ENCODE results near the gene LTBP4.
A peak's percentile ranks its signal among the peaks of the same experiment; 100 is the strongest.
"Not testable (repeated sequence)": the region's sequence is repeated elsewhere in the genome, so short reads cannot be mapped to it uniquely, and the experiment has no call there.

The LTBP4 gene

GRCh38 chr19:40621966-40622772 is 21.0 kb downstream of the LTBP4 start:
- intact Hi-C loops (cut with DNase I) = no loop called here
- peak in 9 of 42 donors; percentile 38 to 75 (median 59) for DNase-seq

GRCh38 chr19:40622773-40623075 is 21.6 kb downstream of the LTBP4 start:
- DNase-seq = no peak

GRCh38 chr19:40623403-40624251 is 22.5 kb downstream of the LTBP4 start:
- DNase-seq = no peak
- intact Hi-C loops (cut with DNase I) = no loop called here

More at GRCh38 chr19:40622773-40623075, 21.6 kb downstream of the LTBP4 start:
- intact Hi-C loops (cut with DNase I) = no loop called here

- DNase-seq; intact Hi-C loops (cut with DNase I): not testable (repeated sequence)
Measured at GRCh38 chr19:40624369-40625153, 23.4 kb downstream of the LTBP4 start.

- intact Hi-C loops (cut with DNase I) = no loop called here
- no peak for DNase-seq
Measured at GRCh38 chr19:40625406-40626120, 24.4 kb downstream of the LTBP4 start.

- no peak for DNase-seq
- intact Hi-C loops (cut with DNase I) = no loop called here
Measured at GRCh38 chr19:40626918-40627317, 25.7 kb downstream of the LTBP4 start.

GRCh38 chr19:40627486-40628279 is 26.5 kb downstream of the LTBP4 start:
- intact Hi-C loops (cut with DNase I) = no loop called here
- no peak for DNase-seq

GRCh38 chr19:40629346-40629745 is 28.2 kb downstream of the LTBP4 start:
- intact Hi-C loops (cut with DNase I) = no loop called here

GRCh38 chr19:40630571-40631160 is 29.5 kb downstream of the LTBP4 start:
- intact Hi-C loops (cut with DNase I) = no loop called here
- no peak for DNase-seq

More at GRCh38 chr19:40629346-40629745, 28.2 kb downstream of the LTBP4 start:
- DNase-seq = no peak

GRCh38 chr19:40632311-40633036 is 31.3 kb downstream of the LTBP4 start:
- intact Hi-C loops (cut with DNase I) = no loop called here
- DNase-seq = no peak

GRCh38 chr19:40633207-40633606 is 32.0 kb downstream of the LTBP4 start:
- no peak for DNase-seq
- intact Hi-C loops (cut with DNase I) = no loop called here

GRCh38 chr19:40638327-40638726 is 37.2 kb downstream of the LTBP4 start:
- intact Hi-C loops (cut with DNase I) = no loop called here
- no peak for DNase-seq

- intact Hi-C loops (cut with DNase I) = no loop called here
- no peak for DNase-seq
Measured at GRCh38 chr19:40639638-40639982, 38.4 kb downstream of the LTBP4 start.

- peak in 36 of 42 donors; percentile 17 to 85 (median 56) for DNase-seq
- intact Hi-C loops (cut with DNase I) = no loop called here
Measured at GRCh38 chr19:40640744-40641143, 39.6 kb downstream of the LTBP4 start.

- no peak for DNase-seq
- intact Hi-C loops (cut with DNase I) = no loop called here
Measured at GRCh38 chr19:40641281-40641680, 40.1 kb downstream of the LTBP4 start.

GRCh38 chr19:40642051-40642706 is 41.0 kb downstream of the LTBP4 start:
- no peak for DNase-seq
- intact Hi-C loops (cut with DNase I) = no loop called here
